Erythroblast (primary cell): ENCODE measurements around the gene MAB21L2.

ENCODE experiments used
- GATA1 ChIP-seq: IDR thresholded peaks from 2 replicates; pipeline ENCODE4 v1.6.1; 2011; ENCODE audit warnings: low read depth, mild to moderate bottlenecking, control low read depth, low read length, moderate library complexity
- POLR2A ChIP-seq: IDR thresholded peaks from 2 replicates; pipeline ENCODE4 v1.6.1; 2011; ENCODE audit warnings: mild to moderate bottlenecking, low read length

GRCh38 chr4:150543042-150543441 is 38.9 kb upstream of the MAB21L2 start:
- TF ChIP-seq POLR2A: no peak
- no peak for TF ChIP-seq GATA1
